ENCODE data around the gene MYL6.
"Not testable (repeated sequence)": the region's sequence is repeated elsewhere in the genome, so short reads cannot be mapped to it uniquely, and the experiment has no call there.

Gene MYL6

DNA sequence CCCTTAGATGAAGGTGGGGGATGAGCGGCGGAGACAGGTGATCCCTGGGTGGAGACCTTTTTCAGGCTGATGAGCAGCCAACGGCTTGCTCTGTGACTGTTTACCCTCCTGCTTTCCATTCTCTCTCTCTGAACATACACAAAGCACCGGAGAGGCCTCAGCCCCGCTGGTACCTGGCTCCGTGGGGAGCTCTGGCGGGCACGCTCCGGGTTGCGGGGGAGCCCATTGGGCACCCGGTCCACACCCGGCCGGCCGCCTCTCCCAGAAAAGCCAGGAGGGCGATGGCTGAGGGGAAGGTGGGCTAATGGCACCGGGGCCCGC is 30.6 kb downstream of the MYL6 start:
- H3K27ac Mint-ChIP-seq: peak overlapping the region; percentile 91
- H3K36me3 Mint-ChIP-seq: peaks cover 32% of the 10 kb centered on the region
- peak overlapping the region; percentile 90 for H3K4me3 Mint-ChIP-seq
- no peaks in the 10 kb centered on the region for H3K27me3 Mint-ChIP-seq
- ATAC-seq: no peak
- H3K4me1 Mint-ChIP-seq: peaks cover 43% of the 10 kb centered on the region
- no peaks in the 10 kb centered on the region for H3K9me3 Mint-ChIP-seq

DNA sequence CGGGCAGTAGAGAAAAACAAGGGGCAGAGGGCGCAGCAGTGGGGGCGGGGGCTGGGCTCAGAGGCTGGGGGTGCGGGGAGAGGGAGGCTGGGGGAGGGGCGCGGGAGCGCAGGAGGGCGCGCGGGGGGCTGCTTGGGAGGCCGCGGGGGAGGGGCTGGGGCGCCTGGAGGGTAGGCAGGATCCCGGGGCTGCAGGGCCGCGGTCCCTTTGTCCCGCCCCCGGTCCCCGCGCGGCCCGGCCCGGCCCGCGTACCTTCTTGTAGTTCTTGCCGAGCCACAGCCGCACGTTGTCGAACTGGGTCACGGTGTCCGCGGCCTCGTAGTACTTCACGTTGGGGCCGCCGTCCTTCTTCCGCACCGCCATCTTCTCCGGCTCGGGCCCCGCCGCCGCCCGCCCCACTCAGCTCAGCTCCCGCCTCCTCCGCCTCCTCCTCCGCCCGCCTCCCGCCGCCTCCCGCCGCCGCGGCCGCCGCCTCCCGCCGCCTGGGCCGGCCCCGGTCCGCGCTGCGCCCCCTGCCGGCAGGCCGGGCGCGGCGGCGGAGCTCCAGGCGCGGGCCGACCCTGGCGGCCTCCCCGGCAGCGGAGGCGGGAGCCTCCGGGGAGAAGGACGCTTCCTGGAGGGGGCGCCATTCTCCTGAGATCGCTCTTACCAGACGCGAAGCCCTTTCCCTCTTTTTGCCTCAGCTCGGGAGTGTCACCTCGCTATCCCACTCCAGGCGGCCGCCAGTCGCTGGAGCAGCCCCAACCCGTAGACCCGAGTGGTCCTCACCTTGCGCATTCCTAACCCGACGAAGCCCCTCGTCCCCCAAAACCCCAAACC is 31.1 kb downstream of the MYL6 start, which contains the start of gene SMARCC2:
Gene SMARCC2, minus strand, starts transcription at position 385 of the 819 bp plus-strand sequence. Its CDS starts 22 bp downstream, at position 363.
- Mint-ChIP-seq H3K27me3 (no peaks in the 10 kb centered on the region), H3K4me3 (peak within 1 kb of the TSS; percentile 90), H3K36me3 (peaks cover 27% of the 10 kb centered on the region), H3K4me1 (peaks cover 43% of the 10 kb centered on the region), H3K9me3 (no peaks in the 10 kb centered on the region), H3K27ac (peak within 1 kb of the TSS; percentile 91)
- peak; percentile 96 for ATAC-seq

DNA sequence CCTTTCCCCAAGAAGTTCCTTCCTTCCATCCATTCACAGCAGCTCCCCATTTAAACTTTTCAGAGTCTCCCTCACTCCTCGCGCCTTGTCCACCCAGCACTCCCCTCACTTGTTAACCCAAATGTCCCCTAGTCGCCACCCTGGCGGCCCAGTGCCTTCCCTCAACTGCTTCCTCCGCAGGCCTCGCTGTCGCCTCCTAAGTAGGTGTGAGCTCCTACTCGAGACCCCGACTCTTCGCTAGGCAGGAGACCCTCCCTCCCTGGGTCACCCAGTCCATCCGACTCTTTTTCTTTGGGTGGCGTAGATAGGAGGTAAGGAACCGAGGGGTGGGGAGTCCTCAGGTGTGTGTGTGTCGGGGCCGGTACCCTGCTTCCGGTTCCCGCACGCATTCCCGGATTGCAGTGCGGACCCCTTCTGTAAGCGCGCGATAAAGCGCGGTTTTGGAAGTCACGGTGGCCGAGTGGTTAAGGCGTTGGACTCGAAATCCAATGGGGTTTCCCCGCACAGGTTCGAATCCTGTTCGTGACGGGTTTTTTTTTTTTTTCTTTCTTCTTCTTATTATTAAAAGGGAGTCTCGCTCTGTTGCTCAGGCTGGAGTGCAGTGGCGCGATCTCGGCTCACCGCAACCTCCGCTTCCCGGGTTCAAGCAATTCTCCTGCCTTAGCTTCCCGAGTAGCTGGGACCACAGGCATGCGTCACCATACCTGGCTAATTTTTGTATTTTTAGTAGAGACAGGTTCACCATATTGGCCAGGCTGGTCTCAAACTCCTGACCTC is 31.9 kb downstream of the MYL6 start:
- Mint-ChIP-seq H3K27ac (peak overlapping the region; percentile 91), H3K9me3 (no peaks in the 10 kb centered on the region), H3K27me3 (no peaks in the 10 kb centered on the region), H3K4me1 (peaks cover 43% of the 10 kb centered on the region), H3K4me3 (peak overlapping the region; percentile 90), H3K36me3 (peaks cover 19% of the 10 kb centered on the region)
- ATAC-seq: peak; percentile 62

DNA sequence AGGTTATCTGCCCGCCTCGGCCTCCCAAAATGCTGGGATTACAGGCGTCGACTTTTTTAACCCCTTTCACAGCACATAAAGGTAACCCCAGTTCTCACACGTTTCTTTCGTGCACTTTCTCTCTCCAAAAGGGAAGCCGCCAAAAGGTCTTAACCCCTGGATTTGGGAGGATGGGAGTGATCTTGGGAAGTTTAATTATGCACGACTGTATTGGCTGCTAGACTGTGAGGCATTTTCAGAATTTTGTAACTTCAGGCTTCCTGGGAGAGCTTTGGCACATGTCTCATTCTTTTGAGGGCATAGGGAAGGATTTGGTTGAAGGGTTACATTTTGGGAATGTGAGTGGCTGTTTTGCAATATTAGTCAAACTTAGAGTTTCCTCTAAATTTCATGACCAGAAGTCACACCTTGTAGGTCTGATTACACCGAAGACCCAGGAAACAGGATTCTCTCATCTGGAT is 32.6 kb downstream of the MYL6 start:
- peaks cover 43% of the 10 kb centered on the region for H3K4me1 Mint-ChIP-seq
- no peak for ATAC-seq

DNA sequence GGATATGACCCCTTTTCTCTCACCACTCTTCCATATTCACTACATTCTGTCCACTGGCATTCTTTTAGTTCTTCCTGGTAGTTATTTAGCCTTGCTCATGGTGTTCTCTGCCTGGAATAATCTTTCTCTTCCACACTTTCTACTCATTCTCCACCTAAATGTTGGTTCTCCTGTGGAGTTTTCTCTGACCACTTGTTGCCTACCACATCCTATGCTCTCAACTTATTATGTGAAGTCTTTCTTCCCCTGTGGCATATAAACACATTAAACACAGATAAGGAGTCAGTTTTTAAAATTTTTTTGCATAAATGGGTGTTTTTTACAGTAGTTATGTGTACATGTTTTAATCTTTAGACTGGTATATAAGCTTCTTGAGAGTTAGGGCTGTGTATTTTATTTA is 34.4 kb downstream of the MYL6 start:
- Mint-ChIP-seq H3K4me3 (no peak overlapping the region), H3K36me3 (peaks cover 5% of the 10 kb centered on the region), H3K27me3 (no peaks in the 10 kb centered on the region), H3K27ac (peak overlapping the region; percentile 65), H3K4me1 (peaks cover 37% of the 10 kb centered on the region), H3K9me3 (no peaks in the 10 kb centered on the region)
- ATAC-seq: no peak

More for the DNA sequence above, 32.6 kb downstream of the MYL6 start:
- H3K9me3 Mint-ChIP-seq: no peaks in the 10 kb centered on the region
- no peaks in the 10 kb centered on the region for H3K27me3 Mint-ChIP-seq
- H3K36me3 Mint-ChIP-seq: peaks cover 16% of the 10 kb centered on the region
- peak overlapping the region; percentile 90 for H3K4me3 Mint-ChIP-seq
- peak overlapping the region; percentile 91 for H3K27ac Mint-ChIP-seq

DNA sequence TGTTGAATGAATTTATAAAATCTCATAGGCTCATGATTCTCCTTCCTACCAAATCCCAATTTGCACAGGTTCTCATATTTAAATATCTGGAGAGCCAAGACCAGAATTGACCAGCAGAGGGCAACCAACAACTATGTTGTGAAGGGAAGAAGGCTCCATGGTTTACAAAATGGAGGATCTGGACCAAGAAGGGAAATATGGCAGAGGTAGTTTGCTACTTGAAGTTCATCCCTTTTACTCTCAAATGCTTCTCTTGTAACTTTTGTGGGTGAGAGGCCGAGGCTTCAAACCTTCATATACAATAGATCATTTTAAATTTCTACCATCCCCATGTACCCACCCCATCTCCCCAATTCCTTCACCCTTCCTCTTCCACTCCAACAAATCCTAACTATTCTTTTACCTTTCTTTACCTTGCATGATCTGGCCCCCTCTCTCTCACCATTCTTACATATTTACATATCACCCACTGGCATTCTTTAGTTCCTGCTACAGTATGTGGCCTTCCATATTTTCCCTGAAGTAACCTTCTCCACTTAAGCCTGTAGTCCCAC is 34.9 kb downstream of the MYL6 start:
- peaks cover 32% of the 10 kb centered on the region for H3K4me1 Mint-ChIP-seq

DNA sequence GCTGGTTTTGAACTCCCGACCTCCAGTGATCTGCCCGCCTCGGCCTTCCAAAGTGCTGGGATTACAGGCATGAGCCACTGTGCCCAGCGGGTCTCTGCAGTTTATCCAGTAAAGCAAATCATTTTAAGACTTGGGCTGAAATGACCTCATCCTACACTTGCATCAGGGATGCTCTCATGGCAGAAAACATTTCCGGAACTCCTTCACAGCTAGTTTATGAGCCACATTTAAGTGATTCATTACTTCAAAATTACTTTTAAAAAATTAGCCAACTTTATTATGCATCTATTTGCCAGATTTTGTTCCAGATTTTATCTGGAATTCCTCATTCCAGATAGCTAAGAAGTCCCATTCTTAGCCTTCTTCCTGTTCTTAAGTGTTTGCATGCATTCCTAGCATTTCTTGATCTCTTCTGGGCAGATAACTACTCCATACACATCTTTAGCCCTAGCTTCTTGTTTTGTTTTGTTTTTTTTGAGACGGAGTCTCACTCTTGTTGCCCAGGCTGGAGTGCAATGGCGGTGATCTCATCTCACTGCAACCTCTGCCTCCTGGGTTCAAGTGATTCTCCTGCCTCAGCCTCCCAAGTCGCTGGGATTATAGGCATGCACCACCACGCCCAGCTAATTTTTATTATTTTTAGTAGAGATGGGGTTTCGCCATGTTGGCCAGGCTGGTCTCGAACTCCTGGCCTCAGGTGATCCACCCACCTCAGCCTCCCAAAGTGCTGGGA is 38.8 kb downstream of the MYL6 start:
- H3K36me3 Mint-ChIP-seq, H3K27ac Mint-ChIP-seq, H3K27me3 Mint-ChIP-seq, H3K9me3 Mint-ChIP-seq, ATAC-seq, H3K4me3 Mint-ChIP-seq: not testable (repeated sequence)
- peaks cover 11% of the 10 kb centered on the region for H3K4me1 Mint-ChIP-seq

More for the DNA sequence above, 34.9 kb downstream of the MYL6 start:
- Mint-ChIP-seq H3K9me3 (no peaks in the 10 kb centered on the region), H3K4me3 (no peak overlapping the region), H3K27ac (peak overlapping the region; percentile 65), H3K27me3 (no peaks in the 10 kb centered on the region), H3K36me3 (peaks cover under 1% of the 10 kb centered on the region)
- no peak for ATAC-seq

DNA sequence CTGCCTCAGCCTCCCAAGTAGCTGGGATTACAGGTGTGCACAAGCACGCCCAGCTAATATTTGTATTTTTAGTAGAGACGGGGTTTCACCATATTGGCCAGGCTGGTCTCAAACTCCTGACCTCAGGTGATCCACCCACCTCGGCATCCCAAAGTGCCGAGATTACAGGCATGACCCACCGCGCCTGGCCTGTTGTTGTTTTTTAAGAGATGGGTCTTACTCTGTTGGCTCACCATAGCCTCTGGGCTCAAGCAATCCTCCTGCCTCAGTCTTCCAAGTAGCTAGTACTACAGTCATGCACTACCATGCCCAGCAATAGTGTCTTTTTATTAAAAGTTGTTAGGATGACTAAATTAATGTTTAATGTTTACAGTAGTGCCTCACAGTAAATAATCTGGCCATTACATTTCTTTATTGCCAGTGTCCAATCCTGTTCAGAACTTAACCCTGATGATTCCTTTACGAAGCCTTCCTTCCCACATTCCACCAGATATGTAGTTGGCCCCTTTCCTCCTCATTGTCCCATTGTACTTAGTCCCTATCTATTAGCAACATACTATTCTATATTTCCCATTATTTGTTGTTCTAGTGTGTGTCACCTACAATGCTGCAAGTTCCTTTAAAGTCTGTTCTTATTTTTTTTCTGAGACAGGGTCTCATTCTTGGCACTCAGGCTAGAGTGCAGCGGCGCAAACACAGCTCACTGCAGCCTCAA is 39.9 kb downstream of the MYL6 start:
- H3K9me3 Mint-ChIP-seq: no peaks in the 10 kb centered on the region
- peak overlapping the region; percentile 10 for H3K27ac Mint-ChIP-seq
- H3K4me3 Mint-ChIP-seq: no peak overlapping the region
- peaks cover 10% of the 10 kb centered on the region for H3K4me1 Mint-ChIP-seq
- ATAC-seq: no peak
- H3K27me3 Mint-ChIP-seq: no peaks in the 10 kb centered on the region
- no peaks in the 10 kb centered on the region for H3K36me3 Mint-ChIP-seq

DNA sequence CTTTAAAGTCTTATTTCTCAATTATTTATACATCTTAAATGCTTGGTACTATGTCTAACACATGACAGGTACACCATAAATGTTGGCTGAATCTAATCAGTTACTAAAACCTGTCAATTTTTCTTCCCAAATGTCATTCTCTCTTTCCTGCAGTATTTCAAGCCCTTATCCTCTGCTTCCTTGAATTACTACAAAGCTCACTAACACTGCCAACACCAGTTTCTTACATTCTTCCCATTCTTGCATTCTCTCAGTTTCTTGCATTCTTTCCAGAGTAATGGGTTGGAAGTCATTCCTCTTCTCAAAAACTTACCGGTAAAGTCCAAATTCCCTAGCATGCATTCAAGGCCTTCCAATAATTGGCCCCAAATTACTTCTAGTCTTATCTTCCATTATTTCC is 40.7 kb downstream of the MYL6 start:
- peak overlapping the region; percentile 10 for H3K27ac Mint-ChIP-seq
- H3K4me1 Mint-ChIP-seq: peaks cover 5% of the 10 kb centered on the region
- no peak overlapping the region for H3K4me3 Mint-ChIP-seq

DNA sequence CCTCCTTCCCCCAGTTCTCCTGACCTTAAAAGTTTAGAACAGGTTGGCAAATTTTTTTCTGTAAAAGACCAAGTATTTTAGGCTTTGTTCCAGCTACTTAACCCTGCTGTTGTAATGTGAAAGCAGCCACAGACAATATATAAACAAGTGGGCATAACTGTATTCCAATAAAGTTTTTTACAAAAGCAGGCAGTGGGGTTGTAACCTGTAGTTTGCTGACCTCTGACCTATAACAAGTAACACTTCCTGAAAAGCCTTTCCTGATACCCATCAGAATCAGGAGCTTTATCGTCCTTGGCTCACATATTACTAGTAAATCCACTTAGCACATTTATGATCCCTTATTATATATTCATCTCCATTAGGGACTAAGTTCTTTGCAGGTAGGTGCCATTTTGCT is 44.2 kb downstream of the MYL6 start:
- no peak overlapping the region for H3K4me3 Mint-ChIP-seq
- H3K9me3 Mint-ChIP-seq: no peaks in the 10 kb centered on the region
- ATAC-seq: no peak
- H3K27me3 Mint-ChIP-seq: no peaks in the 10 kb centered on the region
- peaks cover 15% of the 10 kb centered on the region for H3K4me1 Mint-ChIP-seq
- no peak overlapping the region for H3K27ac Mint-ChIP-seq
- peaks cover 13% of the 10 kb centered on the region for H3K36me3 Mint-ChIP-seq

More for the DNA sequence above, 40.7 kb downstream of the MYL6 start:
- Mint-ChIP-seq H3K27me3 (no peaks in the 10 kb centered on the region), H3K36me3 (no peaks in the 10 kb centered on the region), H3K9me3 (no peaks in the 10 kb centered on the region)
- no peak for ATAC-seq

DNA sequence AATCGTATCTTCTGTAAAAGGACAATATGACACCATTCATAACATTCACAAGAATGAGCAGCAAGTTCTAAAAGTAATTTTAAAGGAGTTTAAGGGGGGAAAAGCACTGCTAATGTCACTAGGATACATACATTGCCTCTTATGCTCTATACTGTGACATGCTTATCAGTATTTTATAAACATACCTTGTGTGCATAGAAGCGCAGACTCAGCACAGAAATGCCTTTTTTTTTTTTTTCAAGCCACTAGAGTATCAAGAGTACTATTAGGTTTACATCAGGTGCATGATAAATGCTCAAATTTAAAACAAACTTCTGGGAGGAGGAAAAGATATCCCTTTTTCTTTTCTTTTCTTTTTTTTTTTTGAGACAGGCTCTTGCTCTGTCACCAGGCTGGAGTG is 44.7 kb downstream of the MYL6 start:
- H3K9me3 Mint-ChIP-seq: no peaks in the 10 kb centered on the region
- no peak overlapping the region for H3K4me3 Mint-ChIP-seq
- H3K4me1 Mint-ChIP-seq: peaks cover 18% of the 10 kb centered on the region
- H3K36me3 Mint-ChIP-seq: peaks cover 17% of the 10 kb centered on the region
- no peak overlapping the region for H3K27ac Mint-ChIP-seq
- no peak for ATAC-seq
- no peaks in the 10 kb centered on the region for H3K27me3 Mint-ChIP-seq

DNA sequence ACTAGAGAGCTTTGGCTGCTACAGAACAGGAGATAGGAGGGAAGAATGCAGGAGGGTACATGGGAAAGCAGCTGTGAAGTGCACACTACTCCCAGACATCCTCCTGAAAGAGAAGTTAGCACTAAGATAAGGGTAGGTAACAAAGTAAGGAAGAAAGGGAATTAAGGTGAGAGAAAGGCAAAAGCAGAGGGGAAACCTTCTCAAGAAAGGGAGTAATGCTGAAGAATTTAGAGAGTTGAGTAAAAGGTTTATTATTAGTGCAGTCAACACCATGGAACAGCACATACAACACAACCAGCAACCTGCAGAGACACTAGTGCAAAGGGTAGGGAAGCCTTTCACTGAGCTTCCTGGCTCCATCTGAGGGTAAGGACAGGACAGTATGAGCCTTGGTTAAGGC is 46.1 kb downstream of the MYL6 start:
- Mint-ChIP-seq H3K27ac (peak overlapping the region; percentile 2), H3K9me3 (no peaks in the 10 kb centered on the region), H3K4me1 (peaks cover 18% of the 10 kb centered on the region), H3K36me3 (peaks cover 23% of the 10 kb centered on the region), H3K4me3 (no peak overlapping the region), H3K27me3 (no peaks in the 10 kb centered on the region)
- ATAC-seq: no peak

DNA sequence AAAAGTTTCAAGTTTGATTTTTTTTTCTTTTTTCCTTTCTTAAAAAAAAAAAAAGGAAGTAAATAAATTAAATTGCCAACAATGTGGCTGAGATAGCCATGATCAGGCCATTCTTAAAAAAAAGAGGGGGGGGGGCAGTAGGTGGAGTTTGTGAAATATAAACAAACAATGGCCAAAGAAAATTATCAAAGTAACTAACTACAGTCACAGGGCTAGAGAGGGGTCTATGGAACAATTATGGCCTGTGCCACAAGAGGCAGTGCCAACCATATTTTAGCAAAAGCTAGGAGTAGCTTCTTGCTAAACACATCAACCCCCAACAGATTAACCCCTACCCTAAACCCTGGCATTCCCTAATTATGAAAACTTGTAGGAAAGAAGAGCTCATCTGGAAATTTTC is 47.3 kb downstream of the MYL6 start:
- H3K36me3 Mint-ChIP-seq: peaks cover 33% of the 10 kb centered on the region
- H3K27me3 Mint-ChIP-seq: no peaks in the 10 kb centered on the region
- H3K4me3 Mint-ChIP-seq: no peak overlapping the region
- H3K27ac Mint-ChIP-seq: peak overlapping the region; percentile 62
- no peaks in the 10 kb centered on the region for H3K9me3 Mint-ChIP-seq
- ATAC-seq: no peak
- peaks cover 18% of the 10 kb centered on the region for H3K4me1 Mint-ChIP-seq

DNA sequence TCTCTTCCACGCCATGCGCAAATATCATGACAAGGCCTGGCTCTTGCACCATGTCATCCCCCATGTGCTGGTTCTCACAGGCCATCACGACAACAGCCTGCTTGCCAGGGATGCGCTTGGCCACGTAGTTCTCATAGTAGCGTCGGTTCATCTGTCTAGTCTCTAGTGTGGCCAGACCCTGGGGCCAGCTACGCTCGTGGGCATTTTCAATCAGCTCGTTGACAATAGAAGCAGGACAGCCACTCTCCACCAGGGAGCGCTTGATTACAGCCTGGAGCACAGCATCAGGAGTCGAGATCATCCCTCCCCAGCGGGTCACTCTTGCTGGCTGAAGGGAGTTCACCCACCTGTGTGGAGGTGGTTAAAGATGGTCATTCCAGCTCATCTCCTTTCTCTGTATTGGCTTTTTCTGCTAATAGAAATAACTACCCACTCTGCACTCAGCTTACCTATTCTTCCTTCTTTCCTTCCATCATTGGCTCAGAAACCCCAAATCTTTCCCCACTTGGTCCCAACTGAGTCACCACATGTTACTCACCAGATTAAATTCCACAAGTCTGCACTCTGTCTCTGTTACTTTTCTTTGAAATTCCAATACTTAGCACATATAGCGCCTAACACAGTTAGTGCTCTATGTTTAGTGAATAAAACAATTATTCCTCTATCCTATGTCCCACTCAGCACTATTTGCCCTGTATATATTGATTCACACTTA is 48.5 kb downstream of the MYL6 start:
- H3K27ac Mint-ChIP-seq: peak overlapping the region; percentile 62
- ATAC-seq: peak; percentile 62
- no peak overlapping the region for H3K4me3 Mint-ChIP-seq
- H3K9me3 Mint-ChIP-seq: no peaks in the 10 kb centered on the region
- H3K4me1 Mint-ChIP-seq: peaks cover 18% of the 10 kb centered on the region
- peaks cover 43% of the 10 kb centered on the region for H3K36me3 Mint-ChIP-seq
- no peaks in the 10 kb centered on the region for H3K27me3 Mint-ChIP-seq
